ENCODE measurements around the gene HORMAD2. TPM values are rescaled to one million over a fixed set of nuclear protein-coding genes. Genes with fewer than 3 reads are reported as not detected.

Gene HORMAD2
- polyA plus RNA-seq, 2 of the 4 experiments (the other 2 are of a cell fraction) = not detected

DNA sequence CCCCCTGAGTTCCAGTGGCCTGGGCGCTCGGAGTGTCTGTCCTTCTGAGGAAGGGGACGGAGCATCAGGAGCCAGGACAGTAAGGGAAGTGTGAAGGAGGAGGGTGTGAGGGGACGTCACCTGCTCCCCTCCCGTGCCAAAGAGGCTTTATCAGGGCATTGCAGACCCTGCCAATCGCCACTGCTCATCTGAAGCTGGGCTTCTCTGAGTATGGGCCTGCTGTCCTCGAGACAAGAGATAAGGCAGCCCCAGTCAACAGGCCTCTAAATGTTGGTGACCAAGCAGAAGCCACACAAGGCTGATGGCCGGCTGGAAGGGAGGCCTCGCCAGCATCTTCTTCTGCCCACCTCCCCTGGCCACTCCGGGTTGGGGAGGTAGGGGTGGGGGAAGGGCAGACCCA is 136.4 kb downstream of the HORMAD2 start:
- DNase-seq (ENCODE audit: low read depth in 1 of 2, low spot score in 1 of 2) = no peak
- TF ChIP-seq, protein P1, sequence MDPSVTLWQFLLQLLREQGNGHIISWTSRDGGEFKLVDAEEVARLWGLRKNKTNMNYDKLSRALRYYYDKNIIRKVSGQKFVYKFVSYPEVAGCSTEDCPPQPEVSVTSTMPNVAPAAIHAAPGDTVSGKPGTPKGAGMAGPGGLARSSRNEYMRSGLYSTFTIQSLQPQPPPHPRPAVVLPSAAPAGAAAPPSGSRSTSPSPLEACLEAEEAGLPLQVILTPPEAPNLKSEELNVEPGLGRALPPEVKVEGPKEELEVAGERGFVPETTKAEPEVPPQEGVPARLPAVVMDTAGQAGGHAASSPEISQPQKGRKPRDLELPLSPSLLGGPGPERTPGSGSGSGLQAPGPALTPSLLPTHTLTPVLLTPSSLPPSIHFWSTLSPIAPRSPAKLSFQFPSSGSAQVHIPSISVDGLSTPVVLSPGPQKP (IDR thresholded peaks at IDR 0.05; ENCODE audit: low read depth, low read length) = no peak
- TF ChIP-seq HOXA7 (CRISPR knock-in tag; IDR thresholded peaks at IDR 0.05) (no peak), MYC (IDR thresholded peaks at IDR 0.05; ENCODE audit: borderline replicate concordance, low read length) (no peak), POLR2A (IDR thresholded peaks at IDR 0.05; ENCODE audit: low read length) (no peak), KDM1A (IDR thresholded peaks at IDR 0.05; ENCODE audit: low read depth) (no peak), RCOR1 (IDR thresholded peaks at IDR 0.05; ENCODE audit: low read depth, low read length) (no peak), HEYL (CRISPR knock-in tag; IDR thresholded peaks at IDR 0.05) (no peak), FOSB (CRISPR knock-in tag; IDR thresholded peaks at IDR 0.05) (no peak), CHD4 (IDR thresholded peaks at IDR 0.05; ENCODE audit: borderline replicate concordance) (no peak), POLR2AphosphoS2 (conservative IDR thresholded peaks at IDR 0.05; ENCODE audit: low read length) (no peak)
- TF ChIP-seq, protein P2, sequence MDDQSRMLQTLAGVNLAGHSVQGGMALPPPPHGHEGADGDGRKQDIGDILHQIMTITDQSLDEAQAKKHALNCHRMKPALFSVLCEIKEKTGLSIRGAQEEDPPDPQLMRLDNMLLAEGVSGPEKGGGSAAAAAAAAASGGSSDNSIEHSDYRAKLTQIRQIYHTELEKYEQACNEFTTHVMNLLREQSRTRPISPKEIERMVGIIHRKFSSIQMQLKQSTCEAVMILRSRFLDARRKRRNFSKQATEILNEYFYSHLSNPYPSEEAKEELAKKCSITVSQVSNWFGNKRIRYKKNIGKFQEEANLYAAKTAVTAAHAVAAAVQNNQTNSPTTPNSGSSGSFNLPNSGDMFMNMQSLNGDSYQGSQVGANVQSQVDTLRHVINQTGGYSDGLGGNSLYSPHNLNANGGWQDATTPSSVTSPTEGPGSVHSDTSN (IDR thresholded peaks at IDR 0.05) = no peak
- TF ChIP-seq, protein P3, sequence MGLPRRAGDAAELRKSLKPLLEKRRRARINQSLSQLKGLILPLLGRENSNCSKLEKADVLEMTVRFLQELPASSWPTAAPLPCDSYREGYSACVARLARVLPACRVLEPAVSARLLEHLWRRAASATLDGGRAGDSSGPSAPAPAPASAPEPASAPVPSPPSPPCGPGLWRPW (IDR thresholded peaks at IDR 0.05) = no peak
- TF ChIP-seq, protein P4, sequence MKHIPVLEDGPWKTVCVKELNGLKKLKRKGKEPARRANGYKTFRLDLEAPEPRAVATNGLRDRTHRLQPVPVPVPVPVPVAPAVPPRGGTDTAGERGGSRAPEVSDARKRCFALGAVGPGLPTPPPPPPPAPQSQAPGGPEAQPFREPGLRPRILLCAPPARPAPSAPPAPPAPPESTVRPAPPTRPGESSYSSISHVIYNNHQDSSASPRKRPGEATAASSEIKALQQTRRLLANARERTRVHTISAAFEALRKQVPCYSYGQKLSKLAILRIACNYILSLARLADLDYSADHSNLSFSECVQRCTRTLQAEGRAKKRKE (CRISPR knock-in tag; IDR thresholded peaks at IDR 0.05; ENCODE audit: low read depth) = no peak
- TF ChIP-seq, protein P5, sequence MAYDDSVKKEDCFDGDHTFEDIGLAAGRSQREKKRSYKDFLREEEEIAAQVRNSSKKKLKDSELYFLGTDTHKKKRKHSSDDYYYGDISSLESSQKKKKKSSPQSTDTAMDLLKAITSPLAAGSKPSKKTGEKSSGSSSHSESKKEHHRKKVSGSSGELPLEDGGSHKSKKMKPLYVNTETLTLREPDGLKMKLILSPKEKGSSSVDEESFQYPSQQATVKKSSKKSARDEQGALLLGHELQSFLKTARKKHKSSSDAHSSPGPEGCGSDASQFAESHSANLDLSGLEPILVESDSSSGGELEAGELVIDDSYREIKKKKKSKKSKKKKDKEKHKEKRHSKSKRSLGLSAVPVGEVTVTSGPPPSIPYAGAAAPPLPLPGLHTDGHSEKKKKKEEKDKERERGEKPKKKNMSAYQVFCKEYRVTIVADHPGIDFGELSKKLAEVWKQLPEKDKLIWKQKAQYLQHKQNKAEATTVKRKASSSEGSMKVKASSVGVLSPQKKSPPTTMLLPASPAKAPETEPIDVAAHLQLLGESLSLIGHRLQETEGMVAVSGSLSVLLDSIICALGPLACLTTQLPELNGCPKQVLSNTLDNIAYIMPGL (CRISPR knock-in tag; IDR thresholded peaks at IDR 0.05; ENCODE audit: borderline replicate concordance) = no peak
- ChIA-PET POLR2A (no interaction called here), CTCF (no interaction called here)
- H3K9me3 ChIP-seq = no peaks in the 10 kb centered on the region
- H3K4me3 ChIP-seq = no peak overlapping the region
- ATAC-seq = no peak
- FAIRE-seq = no peak
- H3K4me2 ChIP-seq = no peak overlapping the region
- H3K4me1 ChIP-seq = peaks cover 62% of the 10 kb centered on the region
- peak overlapping the region; percentile 95 to 100 for H3K27ac ChIP-seq
- 91% methylated on average over 6 of the region's 10 CpGs for WGBS (ENCODE audit: missing lambda C conversion rate)

DNA sequence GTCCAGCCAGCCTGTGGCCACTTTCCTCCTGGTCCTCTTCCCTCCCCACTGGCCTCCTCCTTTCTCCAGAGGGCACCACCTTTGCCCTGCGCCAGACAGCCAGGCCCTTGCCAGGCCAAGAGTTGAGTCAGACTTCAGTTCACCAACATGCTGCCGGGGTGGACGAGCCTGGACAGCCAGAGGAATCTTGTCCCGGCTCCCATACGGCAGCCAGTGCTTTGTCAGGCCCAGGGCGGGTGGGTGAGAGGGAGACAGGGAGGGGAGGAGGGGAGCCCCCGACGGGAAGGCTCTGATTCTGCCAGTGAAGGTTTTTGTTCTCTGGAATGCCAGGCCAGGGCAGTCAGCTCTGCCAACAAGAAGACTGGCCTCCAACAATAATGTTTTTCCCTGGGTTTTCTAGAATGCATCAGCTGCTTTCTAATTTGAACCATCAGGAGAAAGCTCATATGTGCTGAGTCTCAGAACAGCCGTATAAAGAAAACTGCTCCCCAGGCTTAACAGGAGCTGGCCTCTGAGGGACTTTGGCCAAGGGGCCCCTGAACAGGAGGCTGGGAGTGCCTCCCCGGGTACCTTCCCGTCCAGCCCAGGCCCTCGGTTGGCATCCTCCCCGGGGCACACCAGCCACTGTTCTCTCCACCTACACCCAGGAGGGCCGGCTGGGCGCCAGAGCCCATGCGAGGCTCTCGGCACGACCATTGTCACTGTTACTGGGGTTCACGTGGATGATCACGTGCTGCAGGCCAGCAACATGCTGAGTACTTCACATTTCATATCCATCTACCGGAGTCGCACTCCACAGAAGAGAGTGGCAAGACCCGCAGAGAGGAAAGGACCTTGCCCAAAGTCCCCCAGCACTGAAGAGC is 137.7 kb downstream of the HORMAD2 start:
- ChIA-PET CTCF (interaction anchor here (1.0 to 1.5 kb wide), 2 partner anchors 17 to 19 kb away, joined by 3 to 6 read pairs; no protein-coding TSS in a partner anchor), POLR2A (no interaction called here)
- ATAC-seq (no peak), FAIRE-seq (no peak), DNase-seq (ENCODE audit: low read depth in 1 of 2, low spot score in 1 of 2) (no peak)
- H3K4me1 ChIP-seq = peaks cover 57% of the 10 kb centered on the region
- no peak overlapping the region for H3K4me2 ChIP-seq
- WGBS (ENCODE audit: missing lambda C conversion rate) = 82% methylated on average over 18 of the region's 23 CpGs
- no peak overlapping the region for H3K4me3 ChIP-seq
- H3K27ac ChIP-seq = peak overlapping the region; percentile 95 to 100
- TF ChIP-seq HOXB13 (CRISPR knock-in tag; IDR thresholded peaks at IDR 0.05; ENCODE audit: low read depth) (peak; percentile 64), ZSCAN20 (CRISPR knock-in tag; IDR thresholded peaks at IDR 0.05) (peak; percentile 18; the same call in 1 of the 2 replicates), MYC (IDR thresholded peaks at IDR 0.05; ENCODE audit: borderline replicate concordance, low read length) (no peak)
- H3K9me3 ChIP-seq = no peaks in the 10 kb centered on the region

Data from A549 (cell line).